H1 (cell line): Measurements from ENCODE around the gene GADD45B. TPM values are rescaled to one million over a fixed set of nuclear protein-coding genes. Genes with fewer than 3 reads are reported as not detected.
A peak's percentile ranks its signal among the peaks of the same experiment; 100 is the strongest.

ENCODE experiments used
- ATF3 ChIP-seq: IDR thresholded peaks from 2 replicates; pipeline ENCODE4 v1.6.1; 2011; ENCODE audit warnings: low read depth, mild to moderate bottlenecking, low read length; ENCODE audit not compliant: insufficient read depth
- BACH1 ChIP-seq: IDR thresholded peaks from 2 replicates; pipeline ENCODE4 v1.6.1; 2012; ENCODE audit warnings: low read length, improper control_type of control experiment
- CBX5 ChIP-seq: fragments of 300-800, 300-1000 bp; sonication (generic); IDR thresholded peaks from 2 replicates; pipeline ENCODE4 v1.7.1; 2016; ENCODE audit warnings: antibody characterized with exemption, low read length, low read depth
- CTCF ChIP-seq, 3 experiments: IDR thresholded peaks; 1 replicate in 2 of 3; 2 replicates in 1 of 3; pipeline versions ENCODE4 v1.5.1 to v1.6.1; 2011; ENCODE audit warnings: low read length in 3 of 3, mild to moderate bottlenecking in 3 of 3, inconsistent platforms in 2 of 3, low read depth in 1 of 3, moderate library complexity in 1 of 3; ENCODE audit not compliant: insufficient read depth in 1 of 3; ENCODE audit errors: control extremely low read depth in 1 of 3
- E2F6 ChIP-seq: IDR thresholded peaks from 2 replicates; pipeline ENCODE4 v1.6.1; 2012; ENCODE audit warnings: inconsistent platforms
- EGR1 ChIP-seq: IDR thresholded peaks from 2 replicates; pipeline ENCODE4 v1.6.1; 2011; ENCODE audit warnings: low read depth, low read length, borderline replicate concordance
- KDM1A ChIP-seq: fragments of 200-600, 300-600 bp; sonication (generic); IDR thresholded peaks from 2 replicates; pipeline ENCODE4 v1.7.1; 2016; ENCODE audit warnings: mild to moderate bottlenecking, low read length, borderline replicate concordance
- KDM5A ChIP-seq: fragments of 200-600 bp; IDR thresholded peaks from 2 replicates; pipeline ENCODE4 v1.7.1; 2012; ENCODE audit warnings: mild to moderate bottlenecking, low read length, inconsistent platforms, mixed read lengths
- MAX ChIP-seq: IDR thresholded peaks from 2 replicates; pipeline ENCODE4 v1.6.1; 2012; ENCODE audit warnings: inconsistent platforms
- POLR2AphosphoS5 ChIP-seq: IDR thresholded peaks from 2 replicates; pipeline ENCODE4 v1.6.1; 2011; ENCODE audit warnings: low read depth, low read length
- SAP30 ChIP-seq: fragments of 300-600 bp; sonication (generic); IDR thresholded peaks from 2 replicates; pipeline ENCODE4 v1.7.1; 2012; ENCODE audit warnings: low read length, moderate library complexity, mild to moderate bottlenecking, inconsistent platforms; ENCODE audit not compliant: insufficient read depth, insufficient replicate concordance
- SIN3A ChIP-seq, 2 experiments: IDR thresholded peaks in 1 of 2; conservative IDR thresholded peaks in 1 of 2; 2 replicates each; pipeline ENCODE4 v1.6.1; 2011 to 2012; ENCODE audit warnings: low read length in 2 of 2, improper control_type of control experiment in 1 of 2, low read depth in 1 of 2, mild to moderate bottlenecking in 1 of 2
- SIX5 ChIP-seq: IDR thresholded peaks from 2 replicates; pipeline ENCODE4 v1.6.1; 2011; ENCODE audit warnings: mild to moderate bottlenecking, low read depth, low read length
- TAF1 ChIP-seq: IDR thresholded peaks from 2 replicates; pipeline ENCODE4 v1.6.1; 2011; ENCODE audit warnings: mild to moderate bottlenecking, low read depth, low read length
- polyA plus RNA-seq, 7 experiments: library from polyadenylated mRNA; depleted of rRNA in 3 of 7; stranded (reverse) in 5 of 7; unstranded in 2 of 7; fragments of >200 nt in 5 of 7; fragments of 200-250 nt in 2 of 7; gene quantifications; 1 replicate in 5 of 7; 2 replicates in 1 of 7; 4 replicates in 1 of 7; pipeline versions ENCODE4 v1.2.1 to v1.2.3, GENCODE V29; 2011 to 2013; ENCODE audit warnings: missing spikeins in 2 of 7, mixed read lengths in 2 of 7
- total RNA-seq: library from RNA; stranded (reverse); fragmentation: NEBNext Ultra II Directional; extraction: Animal tissue kit (Norgen Biotek cat#: 25700); gene quantifications from 2 replicates; pipeline ENCODE4 v1.2.1, GENCODE V29; 2021

GADD45B gene
- total and polyA plus RNA-seq, 2 of the 8 experiments (the other 6 are each of a cell fraction or from before 2014, with no cell fraction given) = 7.4 to 11.4 TPM

- TF ChIP-seq SIN3A (conservative IDR thresholded peaks at IDR 0.05 in 1 of 2, IDR thresholded peaks at IDR 0.05 in 1 of 2; ENCODE audit: low read depth in 1 of 2, low read length in 2 of 2) (0 out of 4 replicates have a peak, but pooled peaks of 1 of the 2 experiments have one; percentile 30), KDM5A (no peak), KDM1A (peak; percentile 76), BACH1 (no peak), EGR1 (no peak), ATF3 (no peak), SIX5 (peak; percentile 49; the same call in 1 of the 2 replicates), TAF1 (no peak), MAX (peak; percentile 39), SAP30 (no peak), CTCF (IDR thresholded peaks at IDR 0.05; ENCODE audit: control extremely low read depth in 1 of 3, insufficient read depth in 1 of 3, low read depth in 1 of 3, low read length in 3 of 3) (peak in 1 of 3 experiments; percentile 10; a peak in 1 of 4 replicates), E2F6 (no peak), POLR2AphosphoS5 (no peak), CBX5 (no peak)
Measured at GRCh38 chr19:2461751-2462634, 13.9 kb upstream of the GADD45B start (continued).
